ENCODE measurements around the gene SCN1A. TPM values are rescaled to one million over a fixed set of nuclear protein-coding genes. Genes with fewer than 3 reads are reported as not detected.

The SCN1A gene
- total RNA-seq, 1 experiment from 2014 or later: 1.6 TPM

DNA sequence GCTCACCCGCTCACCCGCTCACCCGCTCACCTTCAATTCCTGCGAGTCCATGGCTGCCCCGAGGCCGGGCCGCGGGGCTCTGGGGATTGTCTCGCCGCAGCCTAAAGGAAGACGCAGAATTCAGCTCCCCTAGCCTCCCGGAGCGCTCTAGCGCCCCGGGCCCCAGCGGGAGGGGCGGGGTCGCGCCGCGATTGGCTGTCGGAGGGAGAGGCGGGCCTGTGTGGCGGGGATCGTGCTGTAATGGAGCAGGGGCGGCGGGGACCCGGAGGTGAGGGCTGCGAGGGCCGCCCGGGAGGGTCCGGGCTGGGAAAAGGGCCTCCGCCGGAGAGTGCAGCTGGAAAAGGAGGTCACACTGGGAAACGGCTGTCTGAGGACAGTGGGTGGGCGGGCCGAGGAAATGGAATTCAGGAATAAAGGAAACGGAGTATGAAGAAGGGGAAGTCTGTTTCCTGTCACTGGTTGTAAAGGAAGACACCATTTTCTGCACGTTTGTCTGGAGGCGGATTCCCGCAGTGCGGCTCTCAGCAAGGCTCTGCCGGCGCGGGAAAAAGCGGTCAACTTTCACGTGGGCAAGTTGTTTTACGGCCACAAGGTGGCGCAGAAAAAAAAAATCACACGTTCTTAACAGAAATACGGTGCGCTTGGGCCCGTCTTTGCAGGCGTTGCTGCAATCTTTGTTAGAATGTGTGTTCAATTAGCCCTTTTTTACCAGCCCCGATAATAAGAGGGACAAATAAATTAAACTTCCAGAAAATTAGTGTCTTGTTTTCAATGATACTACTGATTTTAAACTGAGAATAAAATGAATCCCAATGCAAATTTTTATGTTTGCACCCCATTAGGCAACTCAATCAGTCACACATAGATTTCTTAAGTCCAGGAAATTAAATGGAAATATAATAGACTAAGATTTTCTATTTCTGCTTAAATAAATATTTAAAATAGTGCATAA lies 173.9 kb downstream of the SCN1A start, which contains the start of gene TTC21B (continued):
- peak; percentile 92 for TF ChIP-seq SP1 (CRISPR knock-in tag; conservative IDR thresholded peaks at IDR 0.05)
- peak; percentile 47; the same call in 1 of the 2 replicates for TF ChIP-seq GABPB1 (CRISPR knock-in tag; IDR thresholded peaks at IDR 0.05)
- peak; percentile 85; the same call in 1 of the 2 replicates for TF ChIP-seq MAX (CRISPR knock-in tag; IDR thresholded peaks at IDR 0.05)
- peak; percentile 66 for TF ChIP-seq FOXK1 (CRISPR knock-in tag; IDR thresholded peaks at IDR 0.05)
- TF ChIP-seq PRDM15 (CRISPR knock-in tag; IDR thresholded peaks at IDR 0.05): no peak
- peak; percentile 84 for TF ChIP-seq HMGXB4 (CRISPR knock-in tag; IDR thresholded peaks at IDR 0.05)
- TF ChIP-seq E2F4 (CRISPR knock-in tag; IDR thresholded peaks at IDR 0.05; ENCODE audit: borderline replicate concordance, low read depth): peak; percentile 88
- 0 out of 2 replicates have a peak, but pooled peaks have one; percentile 13 for TF ChIP-seq FOXJ3 (CRISPR knock-in tag; IDR thresholded peaks at IDR 0.05; ENCODE audit: borderline replicate concordance)
- TF ChIP-seq JUN (CRISPR knock-in tag; IDR thresholded peaks at IDR 0.05): no peak
- no peak for TF ChIP-seq ATF6 (CRISPR knock-in tag; IDR thresholded peaks at IDR 0.05)
- no peak for TF ChIP-seq MLX (CRISPR knock-in tag; IDR thresholded peaks at IDR 0.05)
- TF ChIP-seq NFYB (CRISPR knock-in tag; conservative IDR thresholded peaks at IDR 0.05; ENCODE audit: low read depth): peak; percentile 42
- no peak for TF ChIP-seq MXD4 (CRISPR knock-in tag; IDR thresholded peaks at IDR 0.05; ENCODE audit: borderline replicate concordance)
- no peak for TF ChIP-seq ZNF317 (CRISPR knock-in tag; IDR thresholded peaks at IDR 0.05; ENCODE audit: borderline replicate concordance, low read depth)
- TF ChIP-seq ZNF423 (CRISPR knock-in tag; IDR thresholded peaks at IDR 0.05): peak; percentile 89

Measured in WTC11 (cell line).